Activated CD8-positive, alpha-beta memory T cell treated with anti-CD3 and anti-CD28 coated beads for 1 hour (primary cell): Measurements from ENCODE around the gene ARHGAP26.

Source experiments
- DNase-seq, 2 donors: peaks; one replicate each; pipeline ENCODE4 v3.0.0-alpha.2; 2020; ENCODE audit warnings: low read depth in 1 of 2; ENCODE audit errors: extremely low read depth in 1 of 2

The ARHGAP26 gene

GRCh38 chr5:143056339-143056704 is 286.1 kb downstream of the ARHGAP26 start:
- DNase-seq: no peak

- no peak for DNase-seq
Measured at GRCh38 chr5:143056792-143057579, 286.8 kb downstream of the ARHGAP26 start.

- DNase-seq: no peak
Measured at GRCh38 chr5:143057580-143057999, 287.4 kb downstream of the ARHGAP26 start.

GRCh38 chr5:143059355-143059754 is 289.2 kb downstream of the ARHGAP26 start:
- no peak for DNase-seq

- no peak for DNase-seq
Measured at GRCh38 chr5:143059976-143060765, 290.0 kb downstream of the ARHGAP26 start.

- DNase-seq: no peak
Measured at GRCh38 chr5:143061161-143061945, 291.2 kb downstream of the ARHGAP26 start.

- no peak for DNase-seq
Measured at GRCh38 chr5:143062379-143062778, 292.2 kb downstream of the ARHGAP26 start.

- no peak for DNase-seq
Measured at GRCh38 chr5:143063175-143063970, 293.2 kb downstream of the ARHGAP26 start.

- no peak for DNase-seq
Measured at GRCh38 chr5:143064218-143064641, 294.1 kb downstream of the ARHGAP26 start.

GRCh38 chr5:143064676-143065075 is 294.5 kb downstream of the ARHGAP26 start:
- no peak for DNase-seq

GRCh38 chr5:143065185-143065965 is 295.2 kb downstream of the ARHGAP26 start:
- DNase-seq: no peak

- DNase-seq: no peak
Measured at GRCh38 chr5:143065996-143066522, 295.9 kb downstream of the ARHGAP26 start.

GRCh38 chr5:143066556-143067281 is 296.5 kb downstream of the ARHGAP26 start:
- DNase-seq: no peak

GRCh38 chr5:143068712-143069111 is 298.5 kb downstream of the ARHGAP26 start:
- no peak for DNase-seq

GRCh38 chr5:143071927-143072326 is 301.8 kb downstream of the ARHGAP26 start:
- DNase-seq: no peak

GRCh38 chr5:143072734-143073133 is 302.6 kb downstream of the ARHGAP26 start:
- no peak for DNase-seq

GRCh38 chr5:143073766-143074165 is 303.6 kb downstream of the ARHGAP26 start:
- no peak for DNase-seq

- no peak for DNase-seq
Measured at GRCh38 chr5:143074414-143074996, 304.3 kb downstream of the ARHGAP26 start.
